ENCODE results near the gene CST7.
"Not testable (repeated sequence)": the region's sequence is repeated elsewhere in the genome, so short reads cannot be mapped to it uniquely, and the experiment has no call there.

The CST7 gene

GRCh38 chr20:24999568-24999967 is 50.5 kb downstream of the CST7 start:
- Histone ChIP-seq H3K27me3 (ENCODE audit: control insufficient read depth in 5 of 5, insufficient read depth in 4 of 5, low read length in 5 of 5) (peaks cover 0 to 4% (median 0%) of the 10 kb centered on the region in 5 donors), H3K9me3 (ENCODE audit: control insufficient read depth in 5 of 5, low read length in 5 of 5) (no peaks in the 10 kb centered on the region), H3K27ac (ENCODE audit: low read depth, low read length) (no peak overlapping the region), H3K4me3 (ENCODE audit: low read depth in 1 of 5, low read length in 5 of 5) (no peak overlapping the region), H3K4me1 (ENCODE audit: control insufficient read depth in 5 of 5, insufficient read depth in 5 of 5, low read length in 5 of 5) (peaks cover 0 to 12% (median 6%) of the 10 kb centered on the region in 5 donors), H3K9ac (ENCODE audit: low read length in 5 of 5) (no peak overlapping the region), H3K36me3 (ENCODE audit: control insufficient read depth in 5 of 5, insufficient read depth in 5 of 5, low read length in 5 of 5) (no peaks in the 10 kb centered on the region)

- H3K27me3 ChIP-seq (ENCODE audit: control insufficient read depth in 5 of 5, insufficient read depth in 4 of 5, low read length in 5 of 5): peaks cover 0 to 4% (median 0%) of the 10 kb centered on the region in 5 donors
- H3K27ac ChIP-seq (ENCODE audit: low read depth, low read length): no peak overlapping the region
- no peak overlapping the region for H3K9ac ChIP-seq (ENCODE audit: low read length in 5 of 5)
- peaks cover 0 to 3% (median 0%) of the 10 kb centered on the region in 5 donors for H3K36me3 ChIP-seq (ENCODE audit: control insufficient read depth in 5 of 5, insufficient read depth in 5 of 5, low read length in 5 of 5)
- H3K4me3 ChIP-seq (ENCODE audit: low read depth in 1 of 5, low read length in 5 of 5): no peak overlapping the region
- H3K4me1 ChIP-seq (ENCODE audit: control insufficient read depth in 5 of 5, insufficient read depth in 5 of 5, low read length in 5 of 5): peaks cover 0 to 5% (median 1%) of the 10 kb centered on the region in 5 donors
- no peaks in the 10 kb centered on the region for H3K9me3 ChIP-seq (ENCODE audit: control insufficient read depth in 5 of 5, low read length in 5 of 5)
Observed at GRCh38 chr20:25000268-25000801, 51.3 kb downstream of the CST7 start.

DNA sequence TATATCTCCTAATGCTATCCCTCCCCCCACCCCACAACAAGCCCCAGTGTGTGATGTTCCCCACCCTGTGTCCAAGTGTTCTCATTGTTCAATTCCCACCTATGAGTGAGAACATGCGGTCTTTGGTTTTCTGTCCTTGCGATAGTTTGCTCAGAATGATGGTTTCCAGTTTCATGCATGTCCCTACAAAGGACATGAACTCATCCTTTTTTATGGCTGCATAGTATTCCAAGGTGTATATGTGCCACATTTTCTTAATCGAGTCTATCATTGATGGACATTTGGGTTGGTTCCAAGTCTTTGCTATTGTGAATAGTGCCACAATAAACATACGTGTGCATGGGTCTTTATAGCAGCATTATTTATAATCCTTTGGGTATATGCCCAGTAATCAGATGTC is 52.3 kb downstream of the CST7 start:
- H3K27ac ChIP-seq (ENCODE audit: low read depth, low read length); H3K9me3 ChIP-seq (ENCODE audit: control insufficient read depth in 5 of 5, low read length in 5 of 5); H3K27me3 ChIP-seq (ENCODE audit: control insufficient read depth in 5 of 5, insufficient read depth in 4 of 5, low read length in 5 of 5); H3K4me3 ChIP-seq (ENCODE audit: low read depth in 1 of 5, low read length in 5 of 5); H3K4me1 ChIP-seq (ENCODE audit: control insufficient read depth in 5 of 5, insufficient read depth in 5 of 5, low read length in 5 of 5); H3K9ac ChIP-seq (ENCODE audit: low read length in 5 of 5): not testable (repeated sequence)
- H3K36me3 ChIP-seq (ENCODE audit: control insufficient read depth in 5 of 5, insufficient read depth in 5 of 5, low read length in 5 of 5): peaks cover 0 to 12% (median 7%) of the 10 kb centered on the region in 5 donors

DNA sequence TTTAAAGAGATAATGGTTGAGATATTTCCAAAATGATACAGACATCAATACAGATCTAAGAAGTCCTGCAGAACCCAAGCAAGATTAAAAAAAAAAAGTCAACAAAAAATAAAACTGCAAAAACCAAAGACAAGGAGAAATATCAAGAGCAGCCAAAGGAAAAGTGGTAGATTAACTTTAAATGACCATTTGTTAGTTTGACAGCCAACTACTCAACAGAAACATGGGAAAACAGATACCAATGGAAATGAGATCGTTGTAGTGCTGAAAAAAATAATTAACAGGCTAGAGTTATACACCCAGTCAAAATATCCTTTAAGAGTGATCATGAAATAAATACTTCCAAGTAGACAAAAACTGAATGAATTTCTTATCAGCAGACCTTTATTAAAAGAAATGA is 53.9 kb downstream of the CST7 start:
- H3K27me3 ChIP-seq (ENCODE audit: control insufficient read depth in 5 of 5, insufficient read depth in 4 of 5, low read length in 5 of 5): no peaks in the 10 kb centered on the region
- no peak overlapping the region for H3K9ac ChIP-seq (ENCODE audit: low read length in 5 of 5)
- H3K36me3 ChIP-seq (ENCODE audit: control insufficient read depth in 5 of 5, insufficient read depth in 5 of 5, low read length in 5 of 5): peaks cover 4 to 29% (median 23%) of the 10 kb centered on the region in 5 donors
- no peaks in the 10 kb centered on the region for H3K9me3 ChIP-seq (ENCODE audit: control insufficient read depth in 5 of 5, low read length in 5 of 5)
- H3K4me3 ChIP-seq (ENCODE audit: low read depth in 1 of 5, low read length in 5 of 5): no peak overlapping the region
- H3K4me1 ChIP-seq (ENCODE audit: control insufficient read depth in 5 of 5, insufficient read depth in 5 of 5, low read length in 5 of 5): peaks cover 0 to 4% (median 0%) of the 10 kb centered on the region in 5 donors
- H3K27ac ChIP-seq (ENCODE audit: low read depth, low read length): no peak overlapping the region

- Histone ChIP-seq H3K4me3 (ENCODE audit: low read depth in 1 of 5, low read length in 5 of 5) (no peak overlapping the region), H3K9ac (ENCODE audit: low read length in 5 of 5) (no peak overlapping the region), H3K27ac (ENCODE audit: low read depth, low read length) (no peak overlapping the region), H3K27me3 (ENCODE audit: control insufficient read depth in 5 of 5, insufficient read depth in 4 of 5, low read length in 5 of 5) (no peaks in the 10 kb centered on the region), H3K4me1 (ENCODE audit: control insufficient read depth in 5 of 5, insufficient read depth in 5 of 5, low read length in 5 of 5) (peaks cover 0 to 2% (median 0%) of the 10 kb centered on the region in 5 donors), H3K36me3 (ENCODE audit: control insufficient read depth in 5 of 5, insufficient read depth in 5 of 5, low read length in 5 of 5) (peaks cover 4 to 51% (median 38%) of the 10 kb centered on the region in 5 donors), H3K9me3 (ENCODE audit: control insufficient read depth in 5 of 5, low read length in 5 of 5) (no peaks in the 10 kb centered on the region)
Observed at GRCh38 chr20:25005220-25005619, 56.2 kb downstream of the CST7 start.

DNA sequence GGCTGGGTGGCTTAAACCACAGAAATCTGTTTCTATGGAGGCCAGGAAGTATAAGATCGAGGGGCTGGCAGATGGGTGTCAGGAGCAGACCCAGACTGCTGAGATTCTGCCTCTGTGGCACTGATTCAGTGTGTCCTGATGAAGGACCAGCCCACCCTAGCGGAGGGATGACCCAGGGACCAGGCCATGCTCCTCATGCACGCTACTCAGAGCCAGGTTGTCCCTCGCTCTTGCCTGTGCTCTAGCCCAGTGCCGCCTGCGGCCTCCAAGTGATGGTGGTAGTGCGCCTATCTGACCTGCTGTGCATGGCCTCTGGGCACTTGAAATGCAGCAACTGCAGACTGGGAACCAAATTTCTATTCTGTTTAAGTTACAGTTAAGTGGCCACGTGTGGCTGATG is 56.6 kb downstream of the CST7 start:
- no peak overlapping the region for H3K4me3 ChIP-seq (ENCODE audit: low read depth in 1 of 5, low read length in 5 of 5)
- H3K36me3 ChIP-seq (ENCODE audit: control insufficient read depth in 5 of 5, insufficient read depth in 5 of 5, low read length in 5 of 5): peaks cover 4 to 55% (median 42%) of the 10 kb centered on the region in 5 donors
- H3K4me1 ChIP-seq (ENCODE audit: control insufficient read depth in 5 of 5, insufficient read depth in 5 of 5, low read length in 5 of 5): peaks cover 0 to 2% (median 0%) of the 10 kb centered on the region in 5 donors
- H3K27me3 ChIP-seq (ENCODE audit: control insufficient read depth in 5 of 5, insufficient read depth in 4 of 5, low read length in 5 of 5): no peaks in the 10 kb centered on the region
- no peak overlapping the region for H3K9ac ChIP-seq (ENCODE audit: low read length in 5 of 5)
- no peak overlapping the region for H3K27ac ChIP-seq (ENCODE audit: low read depth, low read length)
- H3K9me3 ChIP-seq (ENCODE audit: control insufficient read depth in 5 of 5, low read length in 5 of 5): no peaks in the 10 kb centered on the region

DNA sequence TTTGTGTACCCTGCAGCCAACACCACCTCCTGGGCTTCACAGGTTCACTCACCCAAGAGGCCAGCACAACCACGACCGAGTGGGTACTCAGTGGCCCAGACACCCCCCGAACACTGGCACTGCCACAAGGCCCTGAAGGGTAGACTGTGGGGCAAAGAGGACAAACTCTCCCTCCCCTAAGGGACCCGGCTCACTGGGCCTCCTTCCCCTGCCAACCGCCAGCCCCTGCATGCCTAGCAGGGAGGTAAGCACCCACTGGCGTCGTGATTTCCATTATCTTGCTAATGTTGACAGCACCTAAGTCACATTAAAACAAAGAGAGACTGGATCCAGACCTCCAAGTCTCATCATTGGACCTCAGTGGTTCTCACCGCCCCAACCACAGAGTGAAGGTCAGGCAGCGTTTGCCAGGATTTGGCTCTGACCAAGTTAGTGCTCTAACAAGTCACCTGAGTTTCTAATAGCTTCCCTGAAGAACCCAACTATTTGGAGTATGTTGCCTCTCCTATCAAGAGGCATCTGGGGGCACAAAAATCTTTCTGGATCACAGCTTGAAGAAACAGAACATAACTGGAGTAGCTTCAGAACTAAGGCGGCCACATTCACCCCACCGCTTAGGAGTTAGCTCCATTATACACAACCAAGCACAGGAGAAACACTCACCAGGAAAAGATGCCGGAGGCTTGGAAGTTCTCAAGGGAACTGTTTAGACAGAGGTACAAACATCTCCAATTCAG is 57.5 kb downstream of the CST7 start:
- H3K4me3 ChIP-seq (ENCODE audit: low read depth in 1 of 5, low read length in 5 of 5): no peak overlapping the region
- no peaks in the 10 kb centered on the region for H3K9me3 ChIP-seq (ENCODE audit: control insufficient read depth in 5 of 5, low read length in 5 of 5)
- H3K27me3 ChIP-seq (ENCODE audit: control insufficient read depth in 5 of 5, insufficient read depth in 4 of 5, low read length in 5 of 5): no peaks in the 10 kb centered on the region
- H3K4me1 ChIP-seq (ENCODE audit: control insufficient read depth in 5 of 5, insufficient read depth in 5 of 5, low read length in 5 of 5): no peaks in the 10 kb centered on the region
- H3K36me3 ChIP-seq (ENCODE audit: control insufficient read depth in 5 of 5, insufficient read depth in 5 of 5, low read length in 5 of 5): peaks cover 4 to 65% (median 48%) of the 10 kb centered on the region in 5 donors
- no peak overlapping the region for H3K27ac ChIP-seq (ENCODE audit: low read depth, low read length)
- H3K9ac ChIP-seq (ENCODE audit: low read length in 5 of 5): no peak overlapping the region

- Histone ChIP-seq H3K4me1 (ENCODE audit: control insufficient read depth in 5 of 5, insufficient read depth in 5 of 5, low read length in 5 of 5) (no peaks in the 10 kb centered on the region), H3K9me3 (ENCODE audit: control insufficient read depth in 5 of 5, low read length in 5 of 5) (no peaks in the 10 kb centered on the region), H3K4me3 (ENCODE audit: low read depth in 1 of 5, low read length in 5 of 5) (no peak overlapping the region), H3K27ac (ENCODE audit: low read depth, low read length) (no peak overlapping the region), H3K9ac (ENCODE audit: low read length in 5 of 5) (no peak overlapping the region), H3K27me3 (ENCODE audit: control insufficient read depth in 5 of 5, insufficient read depth in 4 of 5, low read length in 5 of 5) (no peaks in the 10 kb centered on the region), H3K36me3 (ENCODE audit: control insufficient read depth in 5 of 5, insufficient read depth in 5 of 5, low read length in 5 of 5) (peaks cover 4 to 76% (median 59%) of the 10 kb centered on the region in 5 donors)
Observed at GRCh38 chr20:25007491-25008305, 58.6 kb downstream of the CST7 start.

- Histone ChIP-seq H3K4me1 (ENCODE audit: control insufficient read depth in 5 of 5, insufficient read depth in 5 of 5, low read length in 5 of 5) (no peaks in the 10 kb centered on the region), H3K9me3 (ENCODE audit: control insufficient read depth in 5 of 5, low read length in 5 of 5) (no peaks in the 10 kb centered on the region), H3K9ac (ENCODE audit: low read length in 5 of 5) (no peak overlapping the region), H3K36me3 (ENCODE audit: control insufficient read depth in 5 of 5, insufficient read depth in 5 of 5, low read length in 5 of 5) (peaks cover 4 to 85% (median 68%) of the 10 kb centered on the region in 5 donors), H3K4me3 (ENCODE audit: low read depth in 1 of 5, low read length in 5 of 5) (no peak overlapping the region), H3K27ac (ENCODE audit: low read depth, low read length) (no peak overlapping the region), H3K27me3 (ENCODE audit: control insufficient read depth in 5 of 5, insufficient read depth in 4 of 5, low read length in 5 of 5) (no peaks in the 10 kb centered on the region)
Observed at GRCh38 chr20:25008388-25009217, 59.5 kb downstream of the CST7 start.

Data from subcutaneous abdominal adipose tissue (tissue), 5 donors.